HEK293 (cell line): ENCODE data around the gene TMED6.

Experiments
- BCL6B ChIP-seq: fragments of 450-650 bp; formaldehyde crosslinking; IDR thresholded peaks from 2 replicates; pipeline ENCODE4 v1.5.1; 2017; ENCODE audit warnings: missing biosample characterization, missing genetic modification characterization
- CTCF ChIP-seq: fragments of 450-650 bp; formaldehyde crosslinking; IDR thresholded peaks from 2 replicates; pipeline ENCODE4 v1.5.1; 2016; ENCODE audit warnings: missing biosample characterization, missing genetic modification characterization
- GLI2 ChIP-seq: fragments of 450-650 bp; formaldehyde crosslinking; IDR thresholded peaks from 2 replicates; pipeline ENCODE4; 2017; ENCODE audit warnings: missing biosample characterization, missing genetic modification characterization, low read depth, borderline replicate concordance
- KLF16 ChIP-seq: fragments of 450-650 bp; formaldehyde crosslinking; IDR thresholded peaks from 2 replicates; pipeline ENCODE4 v1.5.1; 2017; ENCODE audit warnings: missing biosample characterization, missing genetic modification characterization
- PRDM10 ChIP-seq: fragments of 450-650 bp; formaldehyde crosslinking; IDR thresholded peaks from 2 replicates; pipeline ENCODE4 v1.5.1; 2016; ENCODE audit warnings: missing biosample characterization, missing genetic modification characterization
- ZNF138 ChIP-seq: fragments of 450-650 bp; formaldehyde crosslinking; IDR thresholded peaks from 2 replicates; pipeline ENCODE4 v1.5.1; 2016; ENCODE audit warnings: missing biosample characterization, missing genetic modification characterization, borderline replicate concordance
- ZNF174 ChIP-seq: fragments of 450-650 bp; formaldehyde crosslinking; IDR thresholded peaks from 2 replicates; pipeline ENCODE4 v1.5.0; 2017; ENCODE audit warnings: missing biosample characterization, mild to moderate bottlenecking, missing genetic modification characterization
- ZNF510 ChIP-seq: fragments of 450-650 bp; formaldehyde crosslinking; IDR thresholded peaks from 2 replicates; pipeline ENCODE4 v1.5.1; 2018; ENCODE audit warnings: mild to moderate bottlenecking, missing genetic modification characterization, missing biosample characterization; ENCODE audit not compliant: insufficient replicate concordance
- ZNF585B ChIP-seq: fragments of 450-650 bp; formaldehyde crosslinking; IDR thresholded peaks from 2 replicates; pipeline ENCODE4 v1.5.1; 2016; ENCODE audit warnings: missing biosample characterization, missing genetic modification characterization
- ZNF624 ChIP-seq: fragments of 450-650 bp; formaldehyde crosslinking; IDR thresholded peaks from 2 replicates; pipeline ENCODE4 v1.5.1; 2017; ENCODE audit warnings: missing biosample characterization, missing genetic modification characterization
- TF ChIP-seq, protein P1 (sequence below): fragments of 450-650 bp; formaldehyde crosslinking; IDR thresholded peaks from 2 replicates; pipeline ENCODE4 v1.5.1; 2016; ENCODE audit warnings: missing biosample characterization, missing genetic modification characterization

- no peak for TF ChIP-seq BCL6B (tag by site-specific recombination)
- no peak for TF ChIP-seq ZNF138 (tag by site-specific recombination)
- TF ChIP-seq ZNF585B (tag by site-specific recombination) = no peak
- no peak for TF ChIP-seq ZNF174
- TF ChIP-seq ZNF624 (tag by site-specific recombination) = no peak
- no peak for TF ChIP-seq PRDM10 (tag by site-specific recombination)
- no peak for TF ChIP-seq GLI2 (tag by site-specific recombination)
- TF ChIP-seq, protein P1, sequence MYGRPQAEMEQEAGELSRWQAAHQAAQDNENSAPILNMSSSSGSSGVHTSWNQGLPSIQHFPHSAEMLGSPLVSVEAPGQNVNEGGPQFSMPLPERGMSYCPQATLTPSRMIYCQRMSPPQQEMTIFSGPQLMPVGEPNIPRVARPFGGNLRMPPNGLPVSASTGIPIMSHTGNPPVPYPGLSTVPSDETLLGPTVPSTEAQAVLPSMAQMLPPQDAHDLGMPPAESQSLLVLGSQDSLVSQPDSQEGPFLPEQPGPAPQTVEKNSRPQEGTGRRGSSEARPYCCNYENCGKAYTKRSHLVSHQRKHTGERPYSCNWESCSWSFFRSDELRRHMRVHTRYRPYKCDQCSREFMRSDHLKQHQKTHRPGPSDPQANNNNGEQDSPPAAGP (tag by site-specific recombination) = no peak
- no peak for TF ChIP-seq ZNF510 (tag by site-specific recombination)
- no peak for TF ChIP-seq CTCF (tag by site-specific recombination)
- no peak for TF ChIP-seq KLF16 (tag by site-specific recombination)
These were observed 29.6 kb upstream of the TMED6 start for GRCh38 chr16:69381231-69381630.
